Body of pancreas (tissue), 4 donors: Measurements from ENCODE around the gene HIPK3. TPM values are rescaled to one million over a fixed set of nuclear protein-coding genes. Genes with fewer than 3 reads are reported as not detected.

ENCODE experiments used
- ATAC-seq: fragments of 150-250 bp; one replicate; pipeline ENCODE4 v1.9.1; 2016
- DNase-seq, 4 donors: peaks; one replicate each; pipeline ENCODE4 v3.0.0-alpha.2; 2019
- H3K27ac ChIP-seq, 4 donors: fragments of 200-600 bp; sonication (generic); 1 replicate in 3 of 4; 2 replicates in 1 of 4; pipeline versions ENCODE4 v1.5.1 to v1.6.1; 2016 to 2019; ENCODE audit warnings: mild to moderate bottlenecking in 1 of 4, mixed read lengths in 1 of 4, moderate library complexity in 1 of 4
- H3K27me3 ChIP-seq, 2 donors: fragments of 200-600 bp; sonication (generic); one replicate each; pipeline ENCODE4 v1.6.0; 2016; ENCODE audit warnings: mild to moderate bottlenecking in 1 of 2
- H3K36me3 ChIP-seq, 2 donors: fragments of 200-600 bp; sonication (generic); replicated peaks in 1 of 2; 2 replicates each; pipeline ENCODE4 v1.5.1; 2016; ENCODE audit warnings: low read depth in 2 of 2; ENCODE audit not compliant: insufficient read depth in 1 of 2
- H3K4me1 ChIP-seq: fragments of 200-600 bp; sonication (generic); one replicate; pipeline ENCODE4 v1.6.0; 2016
- H3K4me3 ChIP-seq, 2 donors: fragments of 200-600 bp; sonication (generic); 1 replicate in 1 of 2; 2 replicates in 1 of 2; pipeline ENCODE4 v1.5.1; 2016 to 2019
- H3K9me3 ChIP-seq, 3 donors: fragments of 200-600 bp; sonication (generic); 1 replicate in 2 of 3; 2 replicates in 1 of 3; pipeline ENCODE4 v1.5.1; 2016
- POLR2A ChIP-seq, 3 donors: fragments of 450-650 bp; IDR thresholded peaks; one replicate each; pipeline ENCODE4 v1.6.1; 2016; ENCODE audit warnings: antibody characterized with exemption in 3 of 3, mild to moderate bottlenecking in 2 of 3
- WGBS, 2 donors: methylation state at CpG; one replicate each; pipeline ENCODE4 v1.1.5; 2017; 5-methylcytosine and 5-hydroxymethylcytosine counted together
- intact Hi-C: fragments of 100-400 bp; cut with DNase I; formaldehyde crosslinking; loops from one replicate; pipeline ENCODE4 v1.15.1; 2023
- total RNA-seq, 2 donors: library from RNA; depleted of rRNA; stranded (reverse); fragments of >200 nt; gene quantifications; one replicate each; pipeline ENCODE4 v1.1.0, GENCODE V29; 2016
- TF ChIP-seq, protein P1 (sequence below), 7 experiments: fragments of 450-650 bp in 4 of 7; fragments of 200-600 bp in 3 of 7; sonication (generic) in 3 of 7; IDR thresholded peaks; one replicate each; pipeline ENCODE4 v1.5.1; 2016 to 2019; ENCODE audit warnings: antibody characterized with exemption in 7 of 7

HIPK3 gene
- total RNA-seq, 2 donors from 2014 or later = 51.7 to 57.1 TPM

DNA sequence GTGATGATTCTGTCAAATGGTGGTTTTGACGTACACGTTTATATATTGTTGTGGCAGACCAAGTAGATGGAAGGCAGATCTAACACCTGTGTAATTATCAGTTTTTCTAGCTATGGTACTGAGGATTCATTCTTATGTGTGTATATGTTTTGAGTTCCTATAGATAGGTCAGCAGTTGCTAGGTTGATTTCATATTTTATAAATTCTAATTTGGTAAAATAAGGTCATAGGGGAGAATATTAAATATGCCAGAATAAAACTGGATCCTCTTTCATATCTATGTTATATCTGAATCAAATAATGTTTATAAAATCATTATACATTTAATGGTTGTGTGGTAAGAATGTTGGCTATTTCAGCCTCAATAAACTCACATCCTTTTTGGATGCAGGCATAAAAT, 27.6 kb downstream of the HIPK3 start:
- TF ChIP-seq, protein P1, sequence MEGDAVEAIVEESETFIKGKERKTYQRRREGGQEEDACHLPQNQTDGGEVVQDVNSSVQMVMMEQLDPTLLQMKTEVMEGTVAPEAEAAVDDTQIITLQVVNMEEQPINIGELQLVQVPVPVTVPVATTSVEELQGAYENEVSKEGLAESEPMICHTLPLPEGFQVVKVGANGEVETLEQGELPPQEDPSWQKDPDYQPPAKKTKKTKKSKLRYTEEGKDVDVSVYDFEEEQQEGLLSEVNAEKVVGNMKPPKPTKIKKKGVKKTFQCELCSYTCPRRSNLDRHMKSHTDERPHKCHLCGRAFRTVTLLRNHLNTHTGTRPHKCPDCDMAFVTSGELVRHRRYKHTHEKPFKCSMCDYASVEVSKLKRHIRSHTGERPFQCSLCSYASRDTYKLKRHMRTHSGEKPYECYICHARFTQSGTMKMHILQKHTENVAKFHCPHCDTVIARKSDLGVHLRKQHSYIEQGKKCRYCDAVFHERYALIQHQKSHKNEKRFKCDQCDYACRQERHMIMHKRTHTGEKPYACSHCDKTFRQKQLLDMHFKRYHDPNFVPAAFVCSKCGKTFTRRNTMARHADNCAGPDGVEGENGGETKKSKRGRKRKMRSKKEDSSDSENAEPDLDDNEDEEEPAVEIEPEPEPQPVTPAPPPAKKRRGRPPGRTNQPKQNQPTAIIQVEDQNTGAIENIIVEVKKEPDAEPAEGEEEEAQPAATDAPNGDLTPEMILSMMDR (IDR thresholded peaks at IDR 0.05) = no peak
- no peak for TF ChIP-seq POLR2A (IDR thresholded peaks at IDR 0.05)
- H3K27me3 ChIP-seq = no peaks in the 10 kb centered on the region
- no peak for DNase-seq
- H3K4me1 ChIP-seq = peaks cover 14% of the 10 kb centered on the region
- no peak overlapping the region for H3K4me3 ChIP-seq
- intact Hi-C loops = no loop called here
- WGBS, 2 donors = 79 to 81% methylated on average over 2 of the region's 2 CpGs
- H3K36me3 ChIP-seq = no peaks in the 10 kb centered on the region
- H3K27ac ChIP-seq = no peak overlapping the region
- no peak for ATAC-seq
- no peaks in the 10 kb centered on the region for H3K9me3 ChIP-seq

DNA sequence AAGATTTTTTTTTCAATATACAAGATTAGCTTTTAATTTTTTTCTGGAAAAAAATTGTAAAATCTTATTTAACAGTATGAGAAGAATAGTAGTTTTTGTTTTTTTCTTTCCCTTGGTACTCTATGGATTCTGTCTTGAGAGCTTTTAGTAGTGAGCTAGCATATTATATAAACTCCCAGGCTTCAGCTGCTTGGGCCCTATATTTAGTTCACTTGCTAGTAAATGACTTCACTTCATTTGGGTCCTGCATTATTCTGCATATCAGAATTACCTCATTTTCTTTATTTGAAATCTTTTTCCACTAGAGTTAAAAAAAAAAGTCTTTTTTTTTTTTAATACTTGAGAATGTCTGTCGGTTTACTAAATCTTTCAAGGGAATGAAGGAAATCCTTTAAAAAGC, 33.1 kb downstream of the HIPK3 start:
- no peaks in the 10 kb centered on the region for H3K27me3 ChIP-seq
- H3K9me3 ChIP-seq = no peaks in the 10 kb centered on the region
- intact Hi-C loops = no loop called here
- DNase-seq (no peak), ATAC-seq (no peak)
- H3K27ac ChIP-seq = peak overlapping the region in 1 of 4 donors; percentile 63
- no peak for TF ChIP-seq POLR2A (IDR thresholded peaks at IDR 0.05)
- TF ChIP-seq, protein P1 (IDR thresholded peaks at IDR 0.05) = no peak
- H3K36me3 ChIP-seq = no peaks in the 10 kb centered on the region
- H3K4me1 ChIP-seq = peaks cover 29% of the 10 kb centered on the region
- 49 to 56% methylated on average over 1 of the region's 1 CpG for WGBS, 2 donors
- no peak overlapping the region for H3K4me3 ChIP-seq

DNA sequence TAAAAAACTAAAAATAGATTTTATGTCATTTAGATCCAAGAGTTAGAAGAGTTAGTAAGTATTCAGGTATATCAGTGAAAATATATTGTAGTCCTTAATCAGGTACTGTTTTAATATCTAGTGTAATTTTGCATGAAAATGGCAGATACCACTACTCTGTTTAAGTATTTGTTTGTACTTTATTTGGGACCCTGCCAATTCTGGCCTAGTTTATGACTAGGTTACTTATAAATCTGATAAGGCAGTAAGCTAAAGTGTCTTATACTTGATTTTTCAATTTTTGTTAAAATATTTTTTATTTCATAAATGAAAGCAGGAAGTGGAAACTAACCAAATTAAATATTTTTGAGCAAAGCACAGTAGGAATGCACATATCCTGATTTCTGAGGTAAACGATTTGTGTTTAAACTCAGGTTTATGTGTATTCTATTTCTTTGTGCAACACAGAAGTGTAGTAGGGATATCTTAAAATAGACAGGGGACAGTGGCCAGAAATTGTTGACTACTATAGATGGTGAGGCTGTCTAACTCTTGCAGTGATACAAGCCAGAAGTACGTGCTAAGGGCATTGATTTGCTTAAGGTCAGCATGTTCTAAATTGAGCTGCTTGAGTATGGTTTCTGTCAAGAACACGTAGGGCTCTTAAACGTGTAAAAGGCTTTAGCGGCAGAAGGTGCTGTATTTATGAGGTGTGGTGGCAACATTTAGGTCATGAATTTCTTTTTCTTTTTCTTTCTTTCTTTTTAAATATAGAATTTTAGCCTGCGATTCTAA, 34.0 kb downstream of the HIPK3 start:
- H3K4me1 ChIP-seq = peaks cover 23% of the 10 kb centered on the region
- H3K27me3 ChIP-seq = no peaks in the 10 kb centered on the region
- DNase-seq (peak in 1 of 4 donors; percentile 24), ATAC-seq (peak; percentile 55)
- no peaks in the 10 kb centered on the region for H3K36me3 ChIP-seq
- peak overlapping the region in 3 of 4 donors; percentile 35 to 63 (median 43) for H3K27ac ChIP-seq
- intact Hi-C loops = no loop called here
- no peak for TF ChIP-seq POLR2A (IDR thresholded peaks at IDR 0.05)
- TF ChIP-seq, protein P1 (IDR thresholded peaks at IDR 0.05) = no peak
- no peak overlapping the region for H3K4me3 ChIP-seq
- no peaks in the 10 kb centered on the region for H3K9me3 ChIP-seq
- 15 to 17% methylated on average over 6 of the region's 6 CpGs for WGBS, 2 donors

DNA sequence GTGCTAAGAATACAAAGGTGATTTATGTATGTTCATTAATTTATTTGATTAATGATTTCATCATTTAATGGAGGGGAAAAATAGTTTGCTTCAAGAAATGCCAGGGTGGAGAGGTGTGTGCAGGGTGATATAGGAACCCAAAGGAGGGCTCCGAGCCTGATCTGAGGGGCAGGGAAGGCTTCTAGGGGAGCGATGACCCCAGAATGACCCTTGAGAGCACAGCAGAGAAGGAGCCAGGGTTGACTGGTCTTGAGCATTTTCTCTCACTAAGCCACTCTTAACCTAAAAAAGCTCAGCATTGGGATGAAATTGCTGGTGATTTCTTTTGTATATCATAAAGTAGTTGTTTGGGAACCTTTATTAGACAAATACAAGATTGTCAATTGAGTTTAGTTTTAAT, 35.1 kb downstream of the HIPK3 start:
- ATAC-seq (no peak), DNase-seq (no peak)
- Histone ChIP-seq H3K27ac (peak overlapping the region in 2 of 4 donors; percentile 43 to 63), H3K36me3 (no peaks in the 10 kb centered on the region), H3K27me3 (no peaks in the 10 kb centered on the region), H3K4me3 (no peak overlapping the region), H3K9me3 (no peaks in the 10 kb centered on the region), H3K4me1 (peaks cover 23% of the 10 kb centered on the region)
- intact Hi-C loops = no loop called here
- 83 to 90% methylated on average over 2 of the region's 2 CpGs for WGBS, 2 donors
- TF ChIP-seq, protein P1 (IDR thresholded peaks at IDR 0.05) = no peak
- no peak for TF ChIP-seq POLR2A (IDR thresholded peaks at IDR 0.05)

DNA sequence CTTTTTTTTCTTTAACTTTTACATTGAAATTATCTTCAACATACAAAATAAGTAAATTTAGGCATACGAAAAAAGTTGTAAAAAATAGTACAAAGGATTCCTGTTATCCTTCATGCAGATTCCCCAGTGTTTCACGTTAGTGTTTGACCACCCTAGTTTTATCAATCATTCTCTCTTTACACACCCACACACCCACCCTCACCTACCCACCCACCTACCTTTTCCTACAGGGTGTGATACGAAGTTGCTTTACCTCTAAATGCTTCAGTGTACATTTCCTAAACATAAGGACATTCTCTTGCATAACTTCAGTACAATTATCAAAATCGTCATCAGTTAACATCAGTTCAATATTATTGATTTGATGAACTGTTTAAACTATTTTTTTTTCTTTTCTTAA, 37.0 kb downstream of the HIPK3 start:
- H3K36me3 ChIP-seq = no peaks in the 10 kb centered on the region
- no peaks in the 10 kb centered on the region for H3K27me3 ChIP-seq
- H3K9me3 ChIP-seq = no peaks in the 10 kb centered on the region
- TF ChIP-seq POLR2A (IDR thresholded peaks at IDR 0.05) = no peak
- TF ChIP-seq, protein P1 (IDR thresholded peaks at IDR 0.05) = no peak
- WGBS, 2 donors = 70 to 75% methylated on average over 4 of the region's 4 CpGs
- no peak overlapping the region for H3K4me3 ChIP-seq
- H3K4me1 ChIP-seq = peaks cover 23% of the 10 kb centered on the region
- no peak for ATAC-seq
- intact Hi-C loops = no loop called here
- no peak overlapping the region for H3K27ac ChIP-seq
- no peak for DNase-seq
